Neural crest cell (in vitro differentiated cells): Measurements from ENCODE around the gene RAB24. TPM values are rescaled to one million over a fixed set of nuclear protein-coding genes. Genes with fewer than 3 reads are reported as not detected.

ENCODE experiments used
- DNase-seq: peaks from one replicate; pipeline ENCODE4 v3.0.0; 2021; ENCODE audit warnings: low read depth, mixed read lengths, low spot score
- H3K27ac Mint-ChIP-seq: one replicate; pipeline ENCODE4 v1.8.0; 2021; ENCODE audit warnings: mild to moderate bottlenecking, mixed read lengths; ENCODE audit not compliant: unreplicated experiment
- H3K27me3 Mint-ChIP-seq: 2 replicates; pipeline ENCODE4 v1.8.0; 2021; ENCODE audit warnings: low read depth, mild to moderate bottlenecking, mixed read lengths
- H3K36me3 Mint-ChIP-seq: 2 replicates; pipeline ENCODE4 v1.8.0; 2021; ENCODE audit warnings: low read depth, mild to moderate bottlenecking, mixed read lengths
- H3K4me1 Mint-ChIP-seq: 2 replicates; pipeline ENCODE4 v1.8.0; 2021; ENCODE audit warnings: mixed read lengths
- H3K4me3 Mint-ChIP-seq: one replicate; pipeline ENCODE4 v1.8.0; 2021; ENCODE audit warnings: mild to moderate bottlenecking, mixed read lengths
- H3K9me3 Mint-ChIP-seq: 2 replicates; pipeline ENCODE4 v1.8.0; 2021; ENCODE audit warnings: mixed read lengths
- total RNA-seq: library from RNA; stranded (reverse); gene quantifications from 2 replicates; pipeline ENCODE4 v1.2.1, GENCODE V29; 2021
- TF ChIP-seq, protein P1 (sequence below): fragments of 200-600 bp; sonication (generic); conservative IDR thresholded peaks from 2 replicates; pipeline ENCODE4 v1.5.0; 2021; ENCODE audit warnings: antibody characterized with exemption, mild to moderate bottlenecking

RAB24 gene
- total RNA-seq, 1 donor from 2014 or later = 32.0 TPM

- peaks cover 5% of the 10 kb centered on the region for H3K36me3 Mint-ChIP-seq
- no peaks in the 10 kb centered on the region for H3K27me3 Mint-ChIP-seq
- TF ChIP-seq, protein P1, sequence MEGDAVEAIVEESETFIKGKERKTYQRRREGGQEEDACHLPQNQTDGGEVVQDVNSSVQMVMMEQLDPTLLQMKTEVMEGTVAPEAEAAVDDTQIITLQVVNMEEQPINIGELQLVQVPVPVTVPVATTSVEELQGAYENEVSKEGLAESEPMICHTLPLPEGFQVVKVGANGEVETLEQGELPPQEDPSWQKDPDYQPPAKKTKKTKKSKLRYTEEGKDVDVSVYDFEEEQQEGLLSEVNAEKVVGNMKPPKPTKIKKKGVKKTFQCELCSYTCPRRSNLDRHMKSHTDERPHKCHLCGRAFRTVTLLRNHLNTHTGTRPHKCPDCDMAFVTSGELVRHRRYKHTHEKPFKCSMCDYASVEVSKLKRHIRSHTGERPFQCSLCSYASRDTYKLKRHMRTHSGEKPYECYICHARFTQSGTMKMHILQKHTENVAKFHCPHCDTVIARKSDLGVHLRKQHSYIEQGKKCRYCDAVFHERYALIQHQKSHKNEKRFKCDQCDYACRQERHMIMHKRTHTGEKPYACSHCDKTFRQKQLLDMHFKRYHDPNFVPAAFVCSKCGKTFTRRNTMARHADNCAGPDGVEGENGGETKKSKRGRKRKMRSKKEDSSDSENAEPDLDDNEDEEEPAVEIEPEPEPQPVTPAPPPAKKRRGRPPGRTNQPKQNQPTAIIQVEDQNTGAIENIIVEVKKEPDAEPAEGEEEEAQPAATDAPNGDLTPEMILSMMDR = no peak
- H3K9me3 Mint-ChIP-seq = no peaks in the 10 kb centered on the region
- peaks cover 8% of the 10 kb centered on the region for H3K4me1 Mint-ChIP-seq
- no peak overlapping the region for H3K27ac Mint-ChIP-seq
- DNase-seq = no peak
- H3K4me3 Mint-ChIP-seq = no peak overlapping the region
Observed at GRCh38 chr5:177339107-177339638, 35.7 kb upstream of the RAB24 start.

DNA sequence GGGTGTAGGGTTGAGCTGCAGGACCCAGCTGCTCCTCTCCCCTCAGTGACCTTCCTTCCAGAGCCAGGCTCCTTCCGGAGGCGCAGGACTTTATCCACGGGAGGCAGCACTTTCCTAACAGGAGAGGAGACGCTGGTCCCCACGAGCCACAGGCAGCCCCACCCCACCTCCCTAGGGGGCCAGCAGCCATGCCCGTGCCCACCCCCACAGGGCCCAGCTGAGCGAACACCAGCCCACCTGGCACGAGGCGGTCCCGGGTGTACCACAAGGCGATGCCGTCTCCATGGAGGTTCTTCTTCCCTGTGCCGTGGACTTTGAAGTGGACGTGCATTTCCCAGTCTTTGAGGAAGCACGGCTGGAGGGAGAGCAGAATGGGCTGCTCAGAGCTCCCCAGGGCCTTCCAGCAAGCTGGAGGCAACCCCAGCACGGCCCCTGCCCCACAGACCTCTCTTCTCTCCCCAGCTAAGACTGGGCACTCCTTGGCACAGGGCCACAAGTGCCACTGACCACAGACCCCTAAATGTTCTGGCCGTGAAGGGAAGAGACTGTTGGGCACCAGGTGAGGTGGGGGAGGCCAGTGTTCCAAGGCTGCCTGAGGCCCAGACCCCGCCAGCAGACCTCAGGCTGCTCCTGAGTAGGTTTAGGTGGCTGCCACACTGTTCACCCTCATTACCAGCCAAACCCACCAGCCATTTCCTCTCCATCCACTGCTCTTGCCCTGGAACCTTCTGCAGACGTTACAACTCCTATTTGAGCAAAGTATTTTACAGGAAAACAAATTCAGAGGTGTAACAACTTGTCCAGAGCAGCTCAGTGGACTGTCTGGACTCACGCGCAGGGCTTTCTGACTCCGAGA lies 35.0 kb upstream of the RAB24 start:
- TF ChIP-seq, protein P1 = no peak
- Mint-ChIP-seq H3K4me1 (peaks cover 8% of the 10 kb centered on the region), H3K9me3 (no peaks in the 10 kb centered on the region), H3K27ac (no peak overlapping the region), H3K36me3 (peaks cover 3% of the 10 kb centered on the region), H3K27me3 (no peaks in the 10 kb centered on the region), H3K4me3 (no peak overlapping the region)
- no peak for DNase-seq

DNA sequence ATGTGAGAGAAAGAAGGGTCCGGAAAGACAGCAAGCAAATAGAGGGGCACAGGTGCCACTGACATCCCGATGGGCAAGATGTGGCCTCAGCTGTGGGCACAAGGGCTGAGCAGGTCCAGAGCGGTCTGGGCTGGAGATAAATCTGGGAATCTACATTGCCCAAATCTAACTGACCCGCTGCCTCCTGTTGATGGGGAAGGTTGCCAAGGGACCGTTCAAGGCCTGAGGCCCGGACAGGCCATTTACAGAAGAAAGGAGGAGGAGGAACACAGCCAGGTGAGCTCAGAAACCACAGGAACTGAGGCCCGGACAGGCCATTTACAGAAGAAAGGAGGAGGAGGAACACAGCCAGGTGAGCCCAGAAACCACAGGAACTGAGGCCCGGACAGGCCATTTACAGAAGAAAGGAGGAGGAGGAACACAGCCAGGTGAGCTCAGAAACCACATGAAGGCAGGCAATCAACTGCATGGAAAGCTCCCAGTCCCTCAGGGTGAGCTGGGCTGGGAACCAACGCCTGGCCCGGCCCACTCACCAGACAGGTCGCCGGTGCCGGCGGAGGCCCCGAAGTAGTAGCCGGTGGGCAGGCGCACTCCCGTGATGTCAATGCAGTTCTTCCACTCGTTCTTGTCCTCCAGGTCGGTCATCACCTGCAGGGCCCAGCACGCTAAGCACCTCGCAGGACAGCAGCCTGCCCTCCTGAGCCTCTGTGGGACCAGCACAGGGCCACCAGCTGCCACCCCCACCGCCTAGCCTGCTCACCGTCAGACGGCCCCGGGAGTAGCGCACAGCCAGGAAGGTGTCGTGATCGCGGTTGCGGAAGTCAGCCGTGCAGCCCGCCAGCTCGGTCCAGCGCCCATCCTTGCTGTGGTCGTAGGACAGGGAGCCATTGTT lies 33.3 kb upstream of the RAB24 start:
- no peak overlapping the region for H3K4me3 Mint-ChIP-seq
- H3K27me3 Mint-ChIP-seq = no peaks in the 10 kb centered on the region
- H3K4me1 Mint-ChIP-seq = peaks cover 8% of the 10 kb centered on the region

DNA sequence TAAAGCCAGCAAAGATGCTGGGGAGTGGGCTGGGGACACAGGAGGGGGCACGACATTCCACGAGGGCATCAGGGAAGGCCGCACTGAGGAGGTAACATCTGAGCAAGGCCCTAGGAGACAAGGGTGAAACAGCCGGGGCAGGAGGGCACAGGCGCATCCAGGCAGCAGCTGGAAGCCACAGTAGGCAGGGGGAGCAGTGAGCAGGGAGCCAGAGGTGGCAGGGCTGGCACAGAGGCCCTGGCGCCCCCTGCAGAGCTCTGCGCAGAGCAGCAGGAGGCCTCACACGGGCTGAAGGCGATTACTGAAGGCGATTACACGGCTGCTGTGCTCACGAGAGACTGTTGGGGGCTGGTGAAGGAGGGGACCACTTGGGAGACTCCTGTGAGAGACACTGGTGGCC lies 32.6 kb upstream of the RAB24 start:
- Mint-ChIP-seq H3K9me3 (no peaks in the 10 kb centered on the region), H3K27me3 (no peaks in the 10 kb centered on the region), H3K27ac (no peak overlapping the region), H3K4me1 (peaks cover 8% of the 10 kb centered on the region), H3K36me3 (peaks cover 2% of the 10 kb centered on the region), H3K4me3 (no peak overlapping the region)
- TF ChIP-seq, protein P1 = peak; percentile 40
- no peak for DNase-seq

More for the DNA sequence above, 33.3 kb upstream of the RAB24 start:
- H3K36me3 Mint-ChIP-seq = peaks cover 2% of the 10 kb centered on the region
- no peak for DNase-seq
- no peaks in the 10 kb centered on the region for H3K9me3 Mint-ChIP-seq
- TF ChIP-seq, protein P1 = no peak
- no peak overlapping the region for H3K27ac Mint-ChIP-seq

DNA sequence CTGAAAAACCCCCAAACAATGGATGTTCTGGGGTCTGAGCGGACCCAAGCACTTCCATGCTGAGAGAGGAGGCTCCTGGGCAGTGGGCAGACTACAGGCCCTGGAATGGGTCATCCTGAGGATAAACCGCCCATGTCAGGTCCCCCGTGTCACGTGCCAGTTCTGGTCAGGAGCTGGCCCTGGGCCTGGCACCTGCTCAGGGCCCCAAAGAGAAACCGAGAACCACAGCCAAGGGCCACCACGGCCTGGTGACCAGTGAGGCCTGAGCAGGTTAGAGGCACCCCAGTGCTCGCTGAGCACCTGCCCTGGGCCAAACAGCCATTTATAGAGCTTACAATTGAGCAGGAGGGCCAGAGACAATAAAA lies 32.2 kb upstream of the RAB24 start:
- peaks cover 2% of the 10 kb centered on the region for H3K36me3 Mint-ChIP-seq
- H3K27ac Mint-ChIP-seq = no peak overlapping the region
- no peaks in the 10 kb centered on the region for H3K27me3 Mint-ChIP-seq
- no peak for DNase-seq
- no peaks in the 10 kb centered on the region for H3K9me3 Mint-ChIP-seq
- TF ChIP-seq, protein P1 = no peak
- peaks cover 8% of the 10 kb centered on the region for H3K4me1 Mint-ChIP-seq
- no peak overlapping the region for H3K4me3 Mint-ChIP-seq
